Neutrophil (primary cell): Measurements from ENCODE around the gene CUL3.

Experiments used
- H3K27ac ChIP-seq: fragments of 200-600 bp; sonication (generic); 2 replicates; pipeline ENCODE4 v1.5.1; 2016; ENCODE audit warnings: mild to moderate bottlenecking, moderate library complexity
- H3K27me3 ChIP-seq: fragments of 200-600 bp; sonication (generic); 2 replicates; pipeline ENCODE4 v1.6.0; 2016; ENCODE audit warnings: mild to moderate bottlenecking
- H3K36me3 ChIP-seq: fragments of 200-600 bp; sonication (generic); 2 replicates; pipeline ENCODE4 v1.5.1; 2017
- H3K4me1 ChIP-seq, 2 experiments: fragments of 200-600 bp in 1 of 2; sonication (generic) in 1 of 2; 1 replicate in 1 of 2; 2 replicates in 1 of 2; pipeline versions ENCODE4 v1.5.1 to v1.6.1; 2013 to 2016; ENCODE audit warnings: low read depth in 1 of 2, low read length in 1 of 2, mild to moderate bottlenecking in 1 of 2, moderate library complexity in 1 of 2; ENCODE audit not compliant: control insufficient read depth in 1 of 2, insufficient read depth in 1 of 2
- H3K4me3 ChIP-seq, 2 experiments: fragments of 200-600 bp in 1 of 2; sonication (generic) in 1 of 2; 1 replicate in 1 of 2; 2 replicates in 1 of 2; pipeline ENCODE4 v1.5.1; 2013 to 2016; ENCODE audit warnings: low read depth in 1 of 2, low read length in 1 of 2, mild to moderate bottlenecking in 1 of 2, moderate library complexity in 1 of 2
- H3K9me3 ChIP-seq: fragments of 200-600 bp; sonication (generic); 2 replicates; pipeline ENCODE4 v1.5.1; 2016
- TF ChIP-seq, protein P1 (sequence below): fragments of 200-600 bp; sonication (generic); IDR thresholded peaks from 2 replicates; pipeline ENCODE4 v1.5.1; 2016; ENCODE audit warnings: antibody characterized with exemption

The CUL3 gene

DNA sequence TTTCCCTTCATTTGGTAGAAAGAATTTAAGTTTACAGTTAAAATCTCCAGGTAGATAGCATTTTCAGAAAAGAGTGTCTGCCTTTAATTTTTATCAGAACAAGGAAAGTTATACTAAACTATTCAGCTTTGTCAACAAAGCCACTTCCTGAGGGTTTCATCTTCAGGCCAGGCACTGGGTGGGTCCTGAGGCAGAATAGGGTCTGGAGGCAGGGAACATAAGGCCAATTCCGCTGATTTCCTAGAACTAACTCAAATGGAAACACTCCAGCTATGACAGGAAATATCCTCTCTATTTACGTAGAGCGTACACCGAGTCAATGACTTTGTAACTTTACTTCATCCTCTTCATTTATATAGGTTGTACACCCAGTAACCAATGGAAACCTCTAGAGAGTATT, 150.5 kb downstream of the CUL3 start:
- H3K36me3 ChIP-seq = no peaks in the 10 kb centered on the region
- H3K27me3 ChIP-seq = no peaks in the 10 kb centered on the region
- H3K27ac ChIP-seq = no peak overlapping the region
- H3K4me3 ChIP-seq = no peak overlapping the region
- TF ChIP-seq, protein P1, sequence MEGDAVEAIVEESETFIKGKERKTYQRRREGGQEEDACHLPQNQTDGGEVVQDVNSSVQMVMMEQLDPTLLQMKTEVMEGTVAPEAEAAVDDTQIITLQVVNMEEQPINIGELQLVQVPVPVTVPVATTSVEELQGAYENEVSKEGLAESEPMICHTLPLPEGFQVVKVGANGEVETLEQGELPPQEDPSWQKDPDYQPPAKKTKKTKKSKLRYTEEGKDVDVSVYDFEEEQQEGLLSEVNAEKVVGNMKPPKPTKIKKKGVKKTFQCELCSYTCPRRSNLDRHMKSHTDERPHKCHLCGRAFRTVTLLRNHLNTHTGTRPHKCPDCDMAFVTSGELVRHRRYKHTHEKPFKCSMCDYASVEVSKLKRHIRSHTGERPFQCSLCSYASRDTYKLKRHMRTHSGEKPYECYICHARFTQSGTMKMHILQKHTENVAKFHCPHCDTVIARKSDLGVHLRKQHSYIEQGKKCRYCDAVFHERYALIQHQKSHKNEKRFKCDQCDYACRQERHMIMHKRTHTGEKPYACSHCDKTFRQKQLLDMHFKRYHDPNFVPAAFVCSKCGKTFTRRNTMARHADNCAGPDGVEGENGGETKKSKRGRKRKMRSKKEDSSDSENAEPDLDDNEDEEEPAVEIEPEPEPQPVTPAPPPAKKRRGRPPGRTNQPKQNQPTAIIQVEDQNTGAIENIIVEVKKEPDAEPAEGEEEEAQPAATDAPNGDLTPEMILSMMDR = no peak
- H3K4me1 ChIP-seq = no peaks in the 10 kb centered on the region
- no peaks in the 10 kb centered on the region for H3K9me3 ChIP-seq

DNA sequence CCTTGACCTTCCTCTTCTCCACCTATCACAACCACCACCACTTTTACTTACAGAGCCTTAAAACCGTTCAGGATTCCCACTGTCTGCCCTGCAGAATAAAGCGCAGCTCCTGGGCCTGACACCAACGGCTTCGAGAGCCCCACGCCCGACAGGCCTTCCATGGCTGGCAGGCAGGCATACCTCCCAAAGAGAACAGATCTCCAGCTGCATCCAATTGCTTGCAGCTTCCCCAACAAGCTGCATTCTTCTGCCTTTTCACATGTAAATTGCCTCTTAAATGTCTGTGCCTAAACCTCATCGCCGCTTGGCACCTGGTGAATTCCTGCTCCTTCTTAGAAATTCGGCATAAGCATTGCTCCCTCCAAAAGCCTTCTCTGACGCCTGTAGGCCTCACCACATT, 151.7 kb downstream of the CUL3 start:
- H3K4me3 ChIP-seq = no peak overlapping the region
- no peaks in the 10 kb centered on the region for H3K9me3 ChIP-seq
- no peaks in the 10 kb centered on the region for H3K36me3 ChIP-seq
- no peaks in the 10 kb centered on the region for H3K27me3 ChIP-seq
- TF ChIP-seq, protein P1 = no peak
- H3K4me1 ChIP-seq = no peaks in the 10 kb centered on the region
- H3K27ac ChIP-seq = no peak overlapping the region

DNA sequence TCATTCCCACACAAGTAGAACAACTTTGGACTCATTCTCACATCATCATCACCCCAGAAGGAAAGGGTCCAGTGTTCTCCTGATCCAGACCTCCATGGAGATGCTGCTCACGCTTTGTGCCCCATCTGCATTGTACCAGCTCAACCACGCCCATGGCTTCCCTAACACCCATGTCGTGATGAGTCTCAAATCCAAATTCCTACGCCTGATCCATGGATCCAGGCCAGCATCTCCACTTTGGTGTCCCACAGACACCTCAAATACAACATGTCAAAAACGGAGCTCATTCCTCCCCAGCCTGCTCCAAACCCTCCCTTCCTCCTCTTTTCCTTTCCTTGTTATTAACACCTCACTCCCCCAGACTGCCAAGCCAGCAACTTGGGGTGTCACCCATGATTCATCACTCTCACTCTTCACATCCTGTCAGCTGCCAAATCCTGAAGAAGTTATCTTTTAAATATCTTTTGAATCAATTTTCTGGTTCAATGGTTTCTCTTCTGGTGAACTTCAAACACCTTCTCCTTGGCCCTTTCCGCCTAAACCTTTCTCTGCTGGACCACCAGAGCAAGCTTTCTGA, 153.1 kb downstream of the CUL3 start:
- no peaks in the 10 kb centered on the region for H3K27me3 ChIP-seq
- H3K4me1 ChIP-seq = peaks cover 0 to 4% of the 10 kb centered on the region in 2 experiments
- H3K9me3 ChIP-seq = no peaks in the 10 kb centered on the region
- H3K4me3 ChIP-seq = no peak overlapping the region
- TF ChIP-seq, protein P1 = no peak
- no peaks in the 10 kb centered on the region for H3K36me3 ChIP-seq
- H3K27ac ChIP-seq = no peak overlapping the region

DNA sequence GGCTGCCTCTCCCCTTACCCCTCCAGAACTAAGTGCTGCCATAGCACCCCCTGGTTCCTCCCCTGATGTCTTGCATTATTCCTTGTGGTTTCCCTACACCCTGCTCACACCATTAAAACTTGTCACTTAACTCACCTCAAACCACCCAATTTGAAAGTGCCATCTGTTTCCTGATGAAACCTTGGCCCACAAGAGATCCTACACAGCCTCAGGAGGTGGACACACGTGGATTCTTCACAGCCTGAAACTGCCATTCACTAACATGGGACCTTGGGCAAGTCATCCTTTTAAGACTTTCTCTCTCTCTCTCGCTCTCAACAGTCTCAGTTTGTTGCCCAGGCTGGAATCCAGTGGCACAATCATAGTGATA, 155.7 kb downstream of the CUL3 start:
- Histone ChIP-seq H3K4me1 (peaks cover 0 to 14% of the 10 kb centered on the region in 2 experiments), H3K27ac (no peak overlapping the region), H3K27me3 (no peaks in the 10 kb centered on the region), H3K36me3 (no peaks in the 10 kb centered on the region), H3K9me3 (no peaks in the 10 kb centered on the region), H3K4me3 (no peak overlapping the region)
- TF ChIP-seq, protein P1 = no peak

DNA sequence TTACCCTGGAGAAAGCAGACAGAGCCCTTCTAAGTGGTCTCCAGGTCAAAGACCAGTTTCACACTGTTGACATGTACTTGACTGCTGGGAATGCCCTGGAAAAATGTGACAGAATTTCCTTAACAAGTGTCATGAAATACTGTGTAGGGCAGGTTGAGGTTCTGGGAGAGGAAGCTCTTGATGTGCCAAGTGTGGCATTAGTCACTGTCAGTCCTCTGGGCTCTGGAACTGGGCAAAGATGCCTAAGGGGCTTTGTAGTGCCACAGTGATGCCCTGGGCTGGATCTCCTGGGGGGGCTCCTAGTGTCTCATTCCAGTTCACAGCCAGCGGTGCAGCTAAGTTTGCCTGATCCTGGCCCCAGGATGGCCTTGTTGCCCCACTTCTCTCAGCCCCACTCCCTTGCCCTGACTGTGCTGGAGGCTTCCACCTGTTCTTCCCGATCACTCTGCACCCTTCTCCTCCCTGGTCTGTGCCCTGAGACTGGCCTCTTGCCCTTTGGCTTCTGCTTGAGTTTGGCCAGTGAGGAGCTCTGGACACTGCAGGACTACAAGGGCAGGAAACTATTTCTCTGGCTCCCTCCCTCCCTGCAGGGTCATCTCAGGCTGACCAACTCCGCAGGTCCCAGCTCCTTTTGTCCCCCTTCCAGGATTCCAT, 156.2 kb downstream of the CUL3 start:
- Histone ChIP-seq H3K36me3 (no peaks in the 10 kb centered on the region), H3K9me3 (no peaks in the 10 kb centered on the region), H3K27me3 (no peaks in the 10 kb centered on the region), H3K27ac (no peak overlapping the region), H3K4me3 (no peak overlapping the region), H3K4me1 (peaks cover 0 to 14% of the 10 kb centered on the region in 2 experiments)
- TF ChIP-seq, protein P1 = no peak
